K562 (cell line): ENCODE data around the gene BZW2. TPM values are rescaled to one million over a fixed set of nuclear protein-coding genes. Genes with fewer than 3 reads are reported as not detected.

Source experiments
- ATF7 ChIP-seq: fragments of 450-650 bp; IDR thresholded peaks from 2 replicates; pipeline ENCODE4 v1.7.1; 2014; ENCODE audit warnings: mild to moderate bottlenecking, moderate library complexity
- ZNF318 ChIP-seq, 2 experiments: fragments of 450-650 bp; IDR thresholded peaks; 2 replicates each; pipeline ENCODE4 v1.6.1; 2016; ENCODE audit warnings: mild to moderate bottlenecking in 2 of 2, borderline replicate concordance in 1 of 2, low read depth in 1 of 2, moderate library complexity in 1 of 2
- ZNF398 ChIP-seq: fragments of 250-450 bp; sonication (Bioruptor Pico); IDR thresholded peaks from 2 replicates; pipeline ENCODE4 v1.8.0; 2021; ENCODE audit warnings: moderate library complexity, mild to moderate bottlenecking, inconsistent platforms
- polyA plus RNA-seq, 8 experiments: library from polyadenylated mRNA; depleted of rRNA in 4 of 8; stranded (reverse) in 5 of 8; unstranded in 3 of 8; fragments of >200 nt; fragmentation: Nextera tagmentation in 2 of 8; fragmentation: Illumina TruSeq in 1 of 8; extraction: Ambion mirVana in 2 of 8; extraction: Trizol in 1 of 8; gene quantifications; 2 replicates each; pipeline versions ENCODE4 v1.2.1 to v1.2.3, GENCODE V29; 2011 to 2014; ENCODE audit warnings: inconsistent platforms in 1 of 8, missing spikeins in 1 of 8
- total RNA-seq, 7 experiments: library from RNA; depleted of rRNA in 6 of 7; stranded (reverse); fragments of >200 nt in 6 of 7; fragmentation: Illumina TruSeq in 2 of 7; extraction: Trizol in 2 of 7; gene quantifications; 2 replicates each; pipeline versions ENCODE4 v1.2.1 to v1.2.3, GENCODE V29; 2011 to 2021; ENCODE audit warnings: low replicate concordance in 1 of 7

The BZW2 gene
- total and polyA plus RNA-seq, 9 of the 15 experiments (the other 6 are each of a cell fraction or from before 2014, with no cell fraction given): 140 to 316 (median 173) TPM

GRCh38 chr7:16675277-16675676 is 29.3 kb downstream of the BZW2 start (continued):
- no peak for TF ChIP-seq ZNF318 (IDR thresholded peaks at IDR 0.05; ENCODE audit: borderline replicate concordance in 1 of 2, low read depth in 1 of 2)
- no peak for TF ChIP-seq ZNF398 (CRISPR knock-in tag)
- TF ChIP-seq ATF7: no peak
- TF ChIP-seq, all 486 proteins: peak for 0
